GM12873 (cell line): ENCODE measurements around the gene VARS1.
A peak's percentile ranks its signal among the peaks of the same experiment; 100 is the strongest.

Experiments
- TF ChIP-seq, protein P1 (sequence below): IDR thresholded peaks from 2 replicates; pipeline ENCODE4 v1.5.1; 2012; ENCODE audit warnings: low read depth, mild to moderate bottlenecking, moderate library complexity, low read length, control low read depth; ENCODE audit not compliant: insufficient read depth; ENCODE audit errors: missing control alignments

The VARS1 gene

DNA sequence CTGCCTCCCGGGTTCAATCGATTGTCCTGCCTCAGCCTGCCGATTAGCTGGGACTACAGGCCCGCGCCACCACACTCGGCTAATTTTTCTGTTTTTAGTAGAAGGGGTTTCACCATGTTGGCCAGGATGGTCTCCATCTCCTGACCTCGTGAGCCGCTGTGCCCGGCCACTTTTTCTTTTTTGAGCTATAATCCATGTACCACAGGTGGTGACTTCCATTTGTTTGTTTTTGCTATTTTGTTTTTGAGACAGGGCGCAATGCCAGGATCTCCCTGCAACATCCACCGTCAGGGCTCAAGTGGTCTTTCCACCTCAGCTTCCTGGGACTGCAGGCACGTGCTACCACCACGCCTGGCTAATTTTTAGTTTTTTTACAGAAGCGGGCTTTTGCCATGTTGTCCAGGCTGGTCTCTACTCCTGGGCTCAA is 40.5 kb upstream of the VARS1 start:
- TF ChIP-seq, protein P1, sequence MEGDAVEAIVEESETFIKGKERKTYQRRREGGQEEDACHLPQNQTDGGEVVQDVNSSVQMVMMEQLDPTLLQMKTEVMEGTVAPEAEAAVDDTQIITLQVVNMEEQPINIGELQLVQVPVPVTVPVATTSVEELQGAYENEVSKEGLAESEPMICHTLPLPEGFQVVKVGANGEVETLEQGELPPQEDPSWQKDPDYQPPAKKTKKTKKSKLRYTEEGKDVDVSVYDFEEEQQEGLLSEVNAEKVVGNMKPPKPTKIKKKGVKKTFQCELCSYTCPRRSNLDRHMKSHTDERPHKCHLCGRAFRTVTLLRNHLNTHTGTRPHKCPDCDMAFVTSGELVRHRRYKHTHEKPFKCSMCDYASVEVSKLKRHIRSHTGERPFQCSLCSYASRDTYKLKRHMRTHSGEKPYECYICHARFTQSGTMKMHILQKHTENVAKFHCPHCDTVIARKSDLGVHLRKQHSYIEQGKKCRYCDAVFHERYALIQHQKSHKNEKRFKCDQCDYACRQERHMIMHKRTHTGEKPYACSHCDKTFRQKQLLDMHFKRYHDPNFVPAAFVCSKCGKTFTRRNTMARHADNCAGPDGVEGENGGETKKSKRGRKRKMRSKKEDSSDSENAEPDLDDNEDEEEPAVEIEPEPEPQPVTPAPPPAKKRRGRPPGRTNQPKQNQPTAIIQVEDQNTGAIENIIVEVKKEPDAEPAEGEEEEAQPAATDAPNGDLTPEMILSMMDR = no peak

DNA sequence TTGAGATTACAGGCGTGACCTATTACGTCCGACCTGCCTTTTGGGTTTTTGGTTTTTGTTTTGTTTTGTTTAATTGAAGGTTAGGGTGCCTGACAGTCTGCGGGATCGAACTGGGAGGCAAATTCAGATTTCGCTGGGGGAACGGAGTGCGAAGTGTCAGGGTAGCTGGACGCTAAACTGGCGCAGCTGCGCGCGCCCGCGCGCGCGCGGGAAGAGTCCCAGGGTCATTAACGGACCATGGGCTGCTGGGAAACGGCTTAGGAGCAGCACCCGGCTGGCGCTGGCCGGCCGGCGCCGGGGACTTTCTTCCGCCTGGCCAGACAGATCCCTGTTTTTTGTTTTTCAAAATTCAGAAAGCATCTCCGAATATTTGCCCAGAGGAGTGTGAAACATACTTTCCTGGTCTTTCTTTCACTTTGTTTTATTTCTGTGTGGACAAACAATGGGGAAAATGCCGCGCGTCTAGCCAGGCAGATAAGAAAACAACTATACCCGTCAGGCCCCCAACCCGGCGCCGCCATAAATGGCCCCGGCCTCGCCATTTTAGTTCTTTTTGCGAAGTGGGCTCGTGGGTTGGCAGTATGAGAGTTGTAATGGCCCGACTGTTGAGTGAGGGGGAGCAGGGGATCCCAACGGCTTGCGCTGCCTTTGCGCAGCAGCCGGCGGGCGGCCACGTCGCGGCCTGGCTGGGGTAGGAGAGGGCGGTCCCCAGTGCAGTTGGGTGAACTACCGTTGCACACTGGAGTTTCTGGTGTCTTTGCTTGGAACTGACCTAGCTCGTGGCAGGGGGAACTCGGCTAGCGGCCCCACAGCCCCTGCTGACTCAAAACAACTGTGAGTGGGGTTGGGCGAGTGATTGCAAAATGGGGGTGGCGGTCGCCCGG is 39.1 kb upstream of the VARS1 start:
- TF ChIP-seq, protein P1 = no peak

DNA sequence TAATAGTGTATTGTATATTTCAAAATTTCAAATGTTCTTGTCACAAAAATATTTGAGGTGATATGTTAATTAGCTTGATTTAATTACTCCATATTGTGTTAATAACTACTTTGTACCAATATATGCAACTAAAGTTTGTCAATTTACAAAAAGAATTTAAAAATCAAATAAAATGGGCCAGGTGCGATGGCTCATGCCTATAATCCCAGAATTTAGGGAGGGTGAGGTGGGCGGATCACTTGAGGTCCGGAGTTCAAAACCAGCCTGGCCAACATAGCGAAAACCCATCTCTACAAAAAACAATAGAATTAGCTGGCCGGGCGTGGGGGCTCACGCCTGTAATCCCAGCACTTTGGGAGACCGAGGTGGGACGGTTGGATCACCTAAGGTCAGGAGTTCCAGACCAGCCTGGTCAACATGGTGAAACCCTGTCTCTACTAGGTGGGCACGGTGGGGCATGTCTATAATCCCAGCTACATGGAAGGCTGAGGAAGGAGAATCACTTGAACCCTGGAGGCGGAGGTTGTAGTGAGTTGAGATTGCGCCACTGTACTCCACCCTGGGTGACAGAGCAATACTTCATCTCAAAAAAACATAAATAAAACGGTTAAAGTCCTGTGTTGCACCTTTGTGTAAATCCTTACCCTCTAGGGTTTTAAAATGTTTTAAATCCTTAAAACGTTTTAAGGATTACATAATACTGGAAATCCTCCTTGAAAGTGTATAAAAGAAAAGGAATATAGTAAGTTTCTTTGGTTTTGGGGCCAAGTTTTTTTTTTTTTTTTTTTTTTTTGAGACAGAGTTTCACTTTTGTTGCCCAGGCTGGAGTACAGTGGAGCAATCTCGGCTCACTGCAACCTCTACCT is 36.0 kb upstream of the VARS1 start:
- TF ChIP-seq, protein P1 = no peak

DNA sequence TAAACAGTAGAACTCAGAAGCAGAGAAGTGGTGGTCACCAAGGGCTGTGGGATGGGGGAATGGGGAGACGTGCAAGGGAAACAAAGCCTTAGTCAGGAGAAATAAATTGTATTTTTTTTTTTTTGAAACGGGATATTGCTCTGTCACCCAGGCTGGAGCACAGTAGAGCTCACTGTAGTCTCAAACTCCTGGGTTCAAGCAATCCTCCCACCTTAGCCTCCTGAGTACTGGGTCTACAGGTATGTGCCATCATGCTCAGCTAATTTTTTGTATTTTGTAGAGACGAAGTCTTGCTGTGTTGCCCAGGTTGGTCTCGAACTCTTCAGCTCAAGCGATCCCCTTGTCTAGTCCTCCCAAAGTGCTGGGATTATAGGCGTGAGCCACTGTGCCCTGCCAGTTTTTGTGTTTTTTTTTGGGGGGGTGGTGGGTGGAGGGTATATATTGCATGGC is 35.4 kb upstream of the VARS1 start:
- TF ChIP-seq, protein P1 = no peak

DNA sequence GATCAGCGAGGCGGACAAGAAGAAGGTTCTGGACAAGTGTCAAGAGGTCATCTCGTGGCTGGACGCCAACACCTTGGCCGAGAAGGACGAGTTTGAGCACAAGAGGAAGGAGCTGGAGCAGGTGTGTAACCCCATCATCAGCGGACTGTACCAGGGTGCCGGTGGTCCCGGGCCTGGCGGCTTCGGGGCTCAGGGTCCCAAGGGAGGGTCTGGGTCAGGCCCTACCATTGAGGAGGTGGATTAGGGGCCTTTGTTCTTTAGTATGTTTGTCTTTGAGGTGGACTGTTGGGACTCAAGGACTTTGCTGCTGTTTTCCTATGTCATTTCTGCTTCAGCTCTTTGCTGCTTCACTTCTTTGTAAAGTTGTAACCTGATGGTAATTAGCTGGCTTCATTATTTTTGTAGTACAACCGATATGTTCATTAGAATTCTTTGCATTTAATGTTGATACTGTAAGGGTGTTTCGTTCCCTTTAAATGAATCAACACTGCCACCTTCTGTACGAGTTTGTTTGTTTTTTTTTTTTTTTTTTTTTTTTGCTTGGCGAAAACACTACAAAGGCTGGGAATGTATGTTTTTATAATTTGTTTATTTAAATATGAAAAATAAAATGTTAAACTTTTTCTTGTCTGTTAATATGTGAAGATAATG is 34.2 kb upstream of the VARS1 start:
- TF ChIP-seq, protein P1 = peak; percentile 35

DNA sequence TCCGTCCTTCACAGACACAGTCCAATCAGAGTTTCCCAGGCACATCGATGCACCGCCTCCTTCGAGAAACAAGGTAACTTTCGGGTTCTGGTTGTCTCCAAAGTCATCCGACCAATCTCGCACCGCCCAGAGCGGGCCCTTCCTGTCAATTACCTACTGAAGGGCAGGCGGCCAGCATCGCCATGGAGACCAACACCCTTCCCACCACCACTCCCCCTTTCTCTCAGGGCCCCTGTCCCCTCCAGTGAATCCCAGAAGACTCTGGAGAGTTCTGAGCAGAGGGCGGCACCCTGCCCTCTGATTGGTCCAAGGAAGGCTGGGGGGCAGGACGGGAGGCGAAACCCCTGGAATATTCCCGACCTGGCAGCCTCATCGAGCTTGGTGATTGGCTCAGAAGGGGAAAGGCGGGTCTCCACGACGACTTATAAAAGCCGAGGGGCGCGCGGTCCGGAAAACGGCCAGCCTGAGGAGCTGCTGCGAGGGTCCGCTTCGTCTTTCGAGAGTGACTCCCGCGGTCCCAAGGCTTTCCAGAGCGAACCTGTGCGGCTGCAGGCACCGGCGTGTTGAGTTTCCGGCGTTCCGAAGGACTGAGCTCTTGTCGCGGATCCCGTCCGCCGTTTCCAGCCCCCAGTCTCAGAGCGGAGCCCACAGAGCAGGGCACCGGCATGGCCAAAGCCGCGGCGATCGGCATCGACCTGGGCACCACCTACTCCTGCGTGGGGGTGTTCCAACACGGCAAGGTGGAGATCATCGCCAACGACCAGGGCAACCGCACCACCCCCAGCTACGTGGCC is 31.9 kb upstream of the VARS1 start, which contains the start of gene HSPA1B:
TSS of gene HSPA1B (plus strand) at position 453 of the 794 bp plus-strand sequence. CDS start at position 666, 213 bp downstream.
- TF ChIP-seq, protein P1 = no peak
